IPS-18a (cell line): ENCODE results near the gene DCK.
"Not testable (repeated sequence)": the region's sequence is repeated elsewhere in the genome, so short reads cannot be mapped to it uniquely, and the experiment has no call there.

Experiments used
- H3K27ac ChIP-seq: one replicate; pipeline ENCODE4 v1.5.1; 2013; ENCODE audit warnings: low read length
- H3K27me3 ChIP-seq: one replicate; pipeline ENCODE4 v1.6.1; 2013; ENCODE audit warnings: mild to moderate bottlenecking, low read length; ENCODE audit not compliant: control insufficient read depth, insufficient read depth
- H3K36me3 ChIP-seq: one replicate; pipeline ENCODE4 v1.6.1; 2013; ENCODE audit warnings: low read depth, low read length; ENCODE audit not compliant: control insufficient read depth
- H3K4me1 ChIP-seq: one replicate; pipeline ENCODE4 v1.6.1; 2013; ENCODE audit warnings: low read depth, low read length; ENCODE audit not compliant: control insufficient read depth
- H3K4me3 ChIP-seq: one replicate; pipeline ENCODE4 v1.5.1; 2013; ENCODE audit warnings: low read length
- H3K9ac ChIP-seq: one replicate; pipeline ENCODE4 v1.6.1; 2013; ENCODE audit warnings: mild to moderate bottlenecking, low read length, moderate library complexity
- H3K9me3 ChIP-seq: one replicate; pipeline ENCODE4 v1.6.1; 2013; ENCODE audit warnings: low read depth, low read length; ENCODE audit not compliant: control insufficient read depth

Gene DCK

GRCh38 chr4:70980196-70980595 lies 13.3 kb upstream of the DCK start:
- Histone ChIP-seq H3K36me3 (peaks cover 24% of the 10 kb centered on the region), H3K9ac (no peak overlapping the region), H3K4me1 (no peaks in the 10 kb centered on the region), H3K4me3 (no peak overlapping the region), H3K27ac (no peak overlapping the region), H3K9me3 (no peaks in the 10 kb centered on the region), H3K27me3 (no peaks in the 10 kb centered on the region)

GRCh38 chr4:70984106-70984505 lies 9.3 kb upstream of the DCK start:
- Histone ChIP-seq H3K4me3 (no peak overlapping the region), H3K4me1 (no peaks in the 10 kb centered on the region), H3K27me3 (no peaks in the 10 kb centered on the region), H3K27ac (no peak overlapping the region), H3K9ac (no peak overlapping the region), H3K9me3 (no peaks in the 10 kb centered on the region), H3K36me3 (peaks cover 6% of the 10 kb centered on the region)

GRCh38 chr4:70984589-70984988 lies 8.9 kb upstream of the DCK start:
- H3K4me3 ChIP-seq: no peak overlapping the region
- H3K4me1 ChIP-seq: no peaks in the 10 kb centered on the region
- H3K27ac ChIP-seq: no peak overlapping the region
- no peaks in the 10 kb centered on the region for H3K27me3 ChIP-seq
- peaks cover 4% of the 10 kb centered on the region for H3K36me3 ChIP-seq
- H3K9ac ChIP-seq: no peak overlapping the region
- H3K9me3 ChIP-seq: no peaks in the 10 kb centered on the region

GRCh38 chr4:70991596-70991995 lies 1.9 kb upstream of the DCK start:
- Histone ChIP-seq H3K9me3 (no peaks in the 10 kb centered on the region), H3K27me3 (no peaks in the 10 kb centered on the region)

GRCh38 chr4:70992391-70992881 lies 1.0 kb upstream of the DCK start:
- H3K4me1 ChIP-seq: peaks cover 8% of the 10 kb centered on the region
- peak overlapping the region; percentile 73 for H3K4me3 ChIP-seq

More at GRCh38 chr4:70991596-70991995, 1.9 kb upstream of the DCK start:
- Histone ChIP-seq H3K4me1 (peaks cover 8% of the 10 kb centered on the region), H3K4me3 (no peak overlapping the region), H3K27ac (no peak overlapping the region), H3K36me3 (no peaks in the 10 kb centered on the region), H3K9ac (no peak overlapping the region)

GRCh38 chr4:70994069-70994366 lies 569 bp downstream of the DCK start:
- peak overlapping the region; percentile 90 for H3K27ac ChIP-seq
- peaks cover 8% of the 10 kb centered on the region for H3K4me1 ChIP-seq
- peak overlapping the region; percentile 73 for H3K4me3 ChIP-seq
- no peaks in the 10 kb centered on the region for H3K27me3 ChIP-seq
- peaks cover 3% of the 10 kb centered on the region for H3K36me3 ChIP-seq
- peak overlapping the region; percentile 93 for H3K9ac ChIP-seq
- H3K9me3 ChIP-seq: no peaks in the 10 kb centered on the region

More at GRCh38 chr4:70992391-70992881, 1.0 kb upstream of the DCK start:
- H3K27ac ChIP-seq: no peak overlapping the region
- H3K9me3 ChIP-seq: no peaks in the 10 kb centered on the region
- H3K36me3 ChIP-seq: no peaks in the 10 kb centered on the region
- H3K9ac ChIP-seq: peak overlapping the region; percentile 93
- no peaks in the 10 kb centered on the region for H3K27me3 ChIP-seq

- Histone ChIP-seq H3K4me3 (peak overlapping the region; percentile 73), H3K27me3 (no peaks in the 10 kb centered on the region), H3K27ac (no peak overlapping the region), H3K9me3 (no peaks in the 10 kb centered on the region), H3K4me1 (peaks cover 8% of the 10 kb centered on the region), H3K36me3 (peaks cover 4% of the 10 kb centered on the region), H3K9ac (peak overlapping the region; percentile 93)
Measured at GRCh38 chr4:70994387-70995099, 1.1 kb downstream of the DCK start.

- peaks cover 4% of the 10 kb centered on the region for H3K36me3 ChIP-seq
- H3K4me3 ChIP-seq: peak overlapping the region; percentile 73
- no peaks in the 10 kb centered on the region for H3K27me3 ChIP-seq
- peak overlapping the region; percentile 17 for H3K9ac ChIP-seq
- H3K27ac ChIP-seq: no peak overlapping the region
- H3K4me1 ChIP-seq: peaks cover 8% of the 10 kb centered on the region
- no peaks in the 10 kb centered on the region for H3K9me3 ChIP-seq
Measured at GRCh38 chr4:70996018-70996360, 2.5 kb downstream of the DCK start.

GRCh38 chr4:70997036-70997435 lies 3.6 kb downstream of the DCK start:
- Histone ChIP-seq H3K4me1 (peaks cover 8% of the 10 kb centered on the region), H3K4me3 (no peak overlapping the region), H3K9me3 (no peaks in the 10 kb centered on the region), H3K27me3 (no peaks in the 10 kb centered on the region), H3K9ac (no peak overlapping the region), H3K36me3 (peaks cover 4% of the 10 kb centered on the region), H3K27ac (no peak overlapping the region)

GRCh38 chr4:70997546-70997945 lies 4.1 kb downstream of the DCK start:
- no peak overlapping the region for H3K27ac ChIP-seq
- no peak overlapping the region for H3K9ac ChIP-seq
- no peaks in the 10 kb centered on the region for H3K27me3 ChIP-seq
- no peaks in the 10 kb centered on the region for H3K9me3 ChIP-seq
- peaks cover 5% of the 10 kb centered on the region for H3K4me1 ChIP-seq
- H3K4me3 ChIP-seq: no peak overlapping the region
- H3K36me3 ChIP-seq: peaks cover 4% of the 10 kb centered on the region

- not testable (repeated sequence) for H3K4me1 ChIP-seq, H3K27me3 ChIP-seq, H3K4me3 ChIP-seq, H3K9me3 ChIP-seq, H3K36me3 ChIP-seq, H3K9ac ChIP-seq, H3K27ac ChIP-seq
Measured at GRCh38 chr4:70999639-71000038, 6.2 kb downstream of the DCK start.

GRCh38 chr4:71001363-71001762 lies 7.9 kb downstream of the DCK start:
- H3K4me1 ChIP-seq, H3K27me3 ChIP-seq, H3K27ac ChIP-seq, H3K9ac ChIP-seq, H3K36me3 ChIP-seq, H3K9me3 ChIP-seq, H3K4me3 ChIP-seq: not testable (repeated sequence)
